Mesodermal cell (in vitro differentiated cells): Measurements from ENCODE around the gene AQP1.

Experiments used
- H3K27ac ChIP-seq: 2 replicates; pipeline ENCODE4 v1.7.0; 2013; ENCODE audit warnings: mild to moderate bottlenecking, low read depth, low read length, moderate library complexity; ENCODE audit not compliant: severe bottlenecking
- H3K36me3 ChIP-seq: 2 replicates; pipeline ENCODE4 v1.7.1; 2013; ENCODE audit warnings: mild to moderate bottlenecking, low read length, moderate library complexity; ENCODE audit not compliant: control insufficient read depth, insufficient read depth
- H3K4me1 ChIP-seq: one replicate; pipeline ENCODE4 v1.7.1; 2013; ENCODE audit warnings: mild to moderate bottlenecking, low read length; ENCODE audit not compliant: insufficient read depth, control insufficient read depth, poor library complexity, severe bottlenecking
- H3K4me3 ChIP-seq: 2 replicates; pipeline ENCODE4 v1.7.0; 2013; ENCODE audit warnings: low read length, control low read depth, mild to moderate bottlenecking; ENCODE audit not compliant: insufficient read depth, poor library complexity, severe bottlenecking; ENCODE audit errors: extremely low read depth
- H3K9me3 ChIP-seq: 2 replicates; pipeline ENCODE4 v1.7.1; 2013; ENCODE audit warnings: mild to moderate bottlenecking, low read length, moderate library complexity; ENCODE audit not compliant: control insufficient read depth
- WGBS, 2 experiments: methylation state at CpG; one replicate each; pipeline ENCODE4 v1.1.5; 2013; ENCODE audit warnings: missing lambda C conversion rate in 2 of 2; ENCODE audit not compliant: insufficient coverage in 2 of 2; 5-methylcytosine and 5-hydroxymethylcytosine counted together

Gene AQP1

DNA sequence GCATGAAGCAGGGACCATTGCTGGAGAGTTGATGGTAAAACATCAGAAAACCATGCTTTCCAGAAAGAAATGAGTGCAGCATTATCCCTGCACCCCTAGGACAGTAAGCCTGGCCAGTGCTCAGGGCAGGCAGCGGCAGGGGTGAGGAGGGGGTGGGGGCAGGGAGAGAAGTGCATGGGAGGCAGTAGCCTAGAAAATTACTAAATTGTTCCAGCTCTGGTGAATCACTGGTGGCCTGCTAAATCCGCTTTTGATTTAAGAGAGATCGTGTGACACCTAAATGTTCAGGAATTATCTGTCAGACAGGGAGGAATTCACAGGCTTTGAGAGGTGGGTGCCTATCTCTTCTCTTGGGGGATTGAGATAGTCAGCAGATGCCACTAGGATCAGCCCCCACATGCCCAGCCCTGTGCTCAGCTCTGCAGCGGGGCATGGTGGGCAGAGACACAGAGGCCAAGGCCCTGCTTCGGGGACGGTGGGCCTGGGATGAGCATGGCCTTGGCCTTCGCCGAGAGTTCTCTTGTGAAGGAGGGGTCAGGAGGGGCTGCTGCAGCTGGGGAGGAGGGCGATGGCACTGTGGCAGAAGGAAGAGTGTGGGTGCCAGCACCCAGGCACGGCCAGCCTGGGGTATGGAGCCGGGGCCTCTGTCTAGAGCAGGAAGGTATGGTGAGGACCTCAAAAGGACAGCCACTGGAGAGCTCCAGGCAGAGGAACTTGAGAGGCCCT lies 5.0 kb upstream of the AQP1 start:
- Histone ChIP-seq H3K27ac (no peak overlapping the region), H3K4me1 (peaks cover 17% of the 10 kb centered on the region), H3K9me3 (no peaks in the 10 kb centered on the region), H3K36me3 (no peaks in the 10 kb centered on the region), H3K4me3 (no peak overlapping the region)
- 93 to 96% methylated on average over 6 to 9 of the region's 11 CpGs for WGBS, 2 experiments

DNA sequence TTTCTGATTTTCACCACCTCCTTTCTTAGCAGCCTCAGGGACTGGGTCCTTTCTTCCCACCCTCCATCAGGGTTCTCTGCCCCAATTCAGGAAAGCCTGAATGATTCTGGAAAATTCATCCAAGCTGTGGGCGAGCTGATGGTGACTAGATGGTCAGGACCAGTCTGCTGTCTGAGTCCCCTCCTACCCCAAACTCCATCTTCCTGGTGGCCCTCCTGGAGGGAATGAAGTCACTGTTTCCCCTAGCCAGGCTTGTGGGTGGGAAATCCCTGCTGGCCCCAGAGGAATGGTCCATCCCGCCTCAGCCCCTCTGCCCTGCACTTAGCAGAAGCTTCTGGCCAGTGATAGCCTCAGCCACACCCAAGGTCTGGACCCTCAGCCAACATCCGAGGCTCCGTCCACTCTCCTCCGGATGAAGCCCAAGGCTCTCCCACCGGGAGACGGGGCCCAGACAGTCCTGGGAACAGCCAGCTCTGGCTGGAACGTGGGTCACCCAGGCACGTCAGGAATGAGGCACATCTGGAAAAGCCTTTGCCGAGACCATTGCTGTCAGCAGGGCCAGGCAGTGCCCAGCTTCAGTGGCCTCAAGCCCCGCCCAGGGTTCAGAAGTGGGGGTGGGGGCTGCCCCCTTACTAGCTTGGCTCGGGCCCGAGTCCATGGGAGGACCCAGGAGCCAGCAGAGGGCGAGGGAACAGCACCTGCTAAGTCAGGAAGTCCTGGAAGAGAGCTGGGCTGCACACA lies 4.0 kb upstream of the AQP1 start:
- no peak overlapping the region for H3K27ac ChIP-seq
- H3K4me3 ChIP-seq: no peak overlapping the region
- 84 to 90% methylated on average over 11 to 14 of the region's 14 CpGs for WGBS, 2 experiments
- H3K4me1 ChIP-seq: peaks cover 21% of the 10 kb centered on the region
- no peaks in the 10 kb centered on the region for H3K36me3 ChIP-seq
- no peaks in the 10 kb centered on the region for H3K9me3 ChIP-seq

DNA sequence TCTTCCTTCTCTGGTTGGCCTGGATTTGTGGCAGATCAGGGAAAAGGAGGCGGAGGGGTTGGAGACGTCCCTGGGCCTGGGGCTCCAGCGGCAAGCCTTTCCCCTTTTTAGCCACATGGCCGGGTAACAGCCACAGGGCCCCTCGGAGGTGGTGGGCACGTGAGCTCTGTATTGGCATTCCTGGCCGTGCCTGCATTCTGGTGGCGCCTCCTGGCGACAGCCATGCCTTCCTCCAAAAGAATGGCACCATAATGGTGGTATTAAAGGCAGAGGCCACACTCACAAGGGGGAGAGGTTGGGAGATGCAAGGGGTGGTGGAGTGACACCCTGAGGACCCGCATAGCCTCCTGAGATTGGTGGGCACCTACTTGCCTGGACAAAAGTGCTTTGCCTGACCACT lies 3.0 kb upstream of the AQP1 start:
- Histone ChIP-seq H3K9me3 (no peaks in the 10 kb centered on the region), H3K4me3 (no peak overlapping the region), H3K4me1 (peaks cover 21% of the 10 kb centered on the region), H3K27ac (no peak overlapping the region), H3K36me3 (no peaks in the 10 kb centered on the region)
- WGBS, 2 experiments: 76 to 90% methylated on average over 8 to 9 of the region's 10 CpGs

DNA sequence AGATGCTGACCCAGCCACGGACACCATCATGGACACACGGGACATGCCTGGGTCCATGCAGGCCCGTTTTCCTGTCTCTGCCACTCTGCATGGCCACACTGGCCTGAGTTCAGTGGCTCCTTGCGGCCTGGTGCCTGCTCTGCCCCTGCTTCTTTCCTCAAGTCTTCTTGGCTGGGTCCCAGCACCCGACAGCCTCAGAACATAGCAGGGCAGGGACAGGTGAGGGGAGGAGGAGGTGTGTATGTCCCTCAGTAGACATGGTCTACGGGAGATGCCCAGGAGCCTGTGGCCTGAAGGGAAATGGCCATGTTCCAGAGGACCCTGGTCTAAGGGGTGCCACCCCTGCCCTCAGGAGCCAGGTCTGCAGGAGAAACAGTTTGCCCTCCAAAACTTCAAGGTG lies 2.2 kb upstream of the AQP1 start:
- H3K27ac ChIP-seq: no peak overlapping the region
- H3K36me3 ChIP-seq: no peaks in the 10 kb centered on the region
- H3K4me1 ChIP-seq: peaks cover 28% of the 10 kb centered on the region
- no peaks in the 10 kb centered on the region for H3K9me3 ChIP-seq
- WGBS, 2 experiments: 92 to 97% methylated on average over 6 of the region's 6 CpGs
- H3K4me3 ChIP-seq: no peak overlapping the region

DNA sequence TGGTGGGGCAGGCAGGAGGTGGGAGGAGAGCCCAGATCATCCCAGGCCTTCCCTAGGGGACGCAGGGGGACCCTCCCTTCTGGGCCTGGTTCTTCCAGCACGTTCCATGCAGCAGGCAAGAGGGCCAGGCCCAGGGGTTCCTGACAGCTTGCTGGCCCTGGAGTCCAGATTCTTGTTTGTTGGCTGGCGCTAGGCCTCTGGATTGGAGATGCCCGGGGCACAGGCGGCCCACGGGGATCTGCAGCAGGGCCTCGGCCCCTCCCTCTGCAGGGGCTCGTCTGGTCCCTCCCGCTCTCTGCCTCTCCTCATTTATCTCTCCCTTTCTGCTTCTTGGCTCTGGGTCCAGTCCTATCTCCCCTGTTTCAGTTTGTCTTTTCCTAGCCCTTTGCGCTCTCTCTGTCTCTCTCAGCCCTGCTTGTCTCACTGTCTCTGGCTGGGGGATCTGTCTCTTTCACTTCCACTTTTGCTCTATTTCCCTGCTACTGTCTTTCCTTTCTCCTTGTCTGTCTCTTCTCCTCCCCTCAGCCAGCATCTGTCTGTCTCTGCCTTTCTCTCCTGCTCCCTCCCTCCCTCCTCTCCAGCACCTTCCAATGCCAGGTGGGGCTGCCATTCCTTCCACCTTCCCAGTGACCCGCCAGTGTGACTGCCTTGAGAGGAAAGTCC lies 1.1 kb upstream of the AQP1 start:
- Histone ChIP-seq H3K4me3 (no peak overlapping the region), H3K4me1 (peaks cover 39% of the 10 kb centered on the region), H3K27ac (no peak overlapping the region), H3K36me3 (no peaks in the 10 kb centered on the region), H3K9me3 (no peaks in the 10 kb centered on the region)
- 88 to 89% methylated on average over 10 to 11 of the region's 11 CpGs for WGBS, 2 experiments

DNA sequence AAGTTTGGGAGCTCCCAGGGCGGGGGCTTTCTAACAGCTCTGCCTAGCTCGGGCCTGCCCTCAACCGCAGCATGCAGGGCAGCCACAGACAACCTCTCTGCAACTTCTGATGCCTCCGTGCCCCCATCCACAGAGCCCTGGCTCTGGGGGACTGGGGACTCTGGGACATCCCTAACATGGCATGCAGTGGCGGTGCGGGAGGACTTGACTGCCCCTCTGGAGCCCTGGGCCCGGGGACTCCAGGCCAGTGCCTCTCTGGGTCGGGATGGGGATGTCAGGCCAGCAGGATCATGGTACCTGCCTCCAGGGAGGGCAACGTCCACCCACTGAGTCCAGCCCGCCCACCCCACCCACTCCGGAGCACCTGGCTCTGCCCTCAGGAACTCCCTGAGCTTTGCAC lies 520 bp upstream of the AQP1 start:
- no peak overlapping the region for H3K27ac ChIP-seq
- 89 to 91% methylated on average over 6 to 10 of the region's 11 CpGs for WGBS, 2 experiments
- no peaks in the 10 kb centered on the region for H3K9me3 ChIP-seq
- peaks cover 40% of the 10 kb centered on the region for H3K4me1 ChIP-seq
- H3K4me3 ChIP-seq: no peak overlapping the region
- no peaks in the 10 kb centered on the region for H3K36me3 ChIP-seq

DNA sequence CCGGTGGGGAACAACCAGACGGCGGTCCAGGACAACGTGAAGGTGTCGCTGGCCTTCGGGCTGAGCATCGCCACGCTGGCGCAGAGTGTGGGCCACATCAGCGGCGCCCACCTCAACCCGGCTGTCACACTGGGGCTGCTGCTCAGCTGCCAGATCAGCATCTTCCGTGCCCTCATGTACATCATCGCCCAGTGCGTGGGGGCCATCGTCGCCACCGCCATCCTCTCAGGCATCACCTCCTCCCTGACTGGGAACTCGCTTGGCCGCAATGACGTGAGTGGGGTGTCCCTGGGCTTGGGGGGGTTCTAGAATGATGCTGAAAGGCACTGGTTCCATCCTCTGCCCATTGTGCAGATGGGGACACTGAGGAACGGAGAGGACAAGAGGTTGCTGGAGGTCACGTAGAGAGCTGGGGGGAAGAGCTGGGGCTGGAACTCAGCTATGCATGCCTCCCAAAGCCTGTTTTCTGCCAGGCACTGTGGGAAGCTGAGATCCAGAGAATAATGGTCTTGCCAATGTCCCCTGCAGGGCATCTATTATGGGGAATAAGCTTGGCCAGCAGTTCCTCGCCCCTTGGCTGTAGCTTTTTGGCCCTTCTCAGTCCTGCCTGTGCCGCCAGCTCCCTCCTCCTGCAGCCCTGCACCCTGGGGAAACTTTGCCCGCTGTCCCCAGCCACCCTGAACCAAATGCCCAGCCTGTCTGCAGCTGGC lies 523 bp downstream of the AQP1 start:
- H3K4me1 ChIP-seq: peaks cover 34% of the 10 kb centered on the region
- H3K4me3 ChIP-seq: no peak overlapping the region
- WGBS, 2 experiments: 95 to 98% methylated on average over 21 to 26 of the region's 26 CpGs
- no peak overlapping the region for H3K27ac ChIP-seq
- no peaks in the 10 kb centered on the region for H3K9me3 ChIP-seq
- no peaks in the 10 kb centered on the region for H3K36me3 ChIP-seq

DNA sequence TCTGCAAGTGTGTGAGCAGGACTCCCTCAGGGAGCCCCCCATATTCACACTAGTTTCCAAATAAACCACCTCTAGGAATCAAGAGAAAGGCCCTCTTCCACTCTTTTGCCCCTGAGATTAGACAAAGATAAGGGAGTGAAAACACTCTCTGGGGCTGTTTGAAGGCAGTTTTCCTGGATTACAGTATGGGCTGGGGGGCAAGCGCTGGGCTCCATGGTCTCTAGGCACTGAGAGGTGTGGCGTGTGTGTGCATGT lies 1.0 kb downstream of the AQP1 start:
- Histone ChIP-seq H3K4me3 (no peak overlapping the region), H3K4me1 (peaks cover 34% of the 10 kb centered on the region), H3K27ac (no peak overlapping the region), H3K9me3 (no peaks in the 10 kb centered on the region), H3K36me3 (no peaks in the 10 kb centered on the region)
- WGBS, 2 experiments: 80 to 100% methylated on average over 2 of the region's 2 CpGs

DNA sequence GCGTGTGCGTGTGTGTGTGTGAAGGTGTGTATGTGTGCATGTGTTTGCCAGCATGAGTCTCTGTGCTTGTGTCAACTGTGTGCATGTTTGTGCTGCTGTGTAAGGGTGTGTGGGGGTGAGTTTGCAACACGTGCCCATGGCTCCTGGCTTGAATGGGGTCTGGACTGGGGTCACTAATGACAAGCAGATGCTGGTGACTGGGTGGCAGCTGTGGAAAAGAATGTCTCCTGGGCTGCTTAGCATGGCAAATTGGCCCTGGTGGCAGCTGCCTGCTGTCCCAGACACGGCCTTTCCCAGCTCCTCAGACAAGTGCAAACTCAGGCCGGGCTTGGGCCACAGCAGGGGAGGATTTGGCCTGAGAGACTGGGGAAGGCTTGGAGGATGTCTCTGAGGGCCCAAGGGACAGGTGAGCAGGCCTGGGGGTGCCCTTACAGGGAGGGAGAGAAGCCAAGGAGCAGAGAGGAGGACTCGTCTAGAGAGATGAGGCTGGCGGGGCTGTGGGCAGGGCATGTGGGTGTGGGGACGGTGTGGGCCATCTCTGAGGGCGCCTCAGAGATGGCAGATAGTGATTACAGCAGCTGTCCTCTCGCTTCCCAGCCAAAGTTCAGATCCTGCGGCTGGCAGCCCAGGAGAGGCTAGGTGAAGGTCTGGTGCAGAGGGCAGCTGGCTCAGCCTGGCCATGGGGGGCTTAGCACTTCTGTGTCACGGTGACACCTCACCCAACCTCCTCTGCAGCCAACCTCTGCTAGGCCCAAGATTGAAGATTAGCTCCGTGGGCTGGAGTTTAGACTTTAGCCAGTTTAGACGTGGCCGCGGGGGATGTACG lies 1.5 kb downstream of the AQP1 start:
- Histone ChIP-seq H3K4me1 (peaks cover 34% of the 10 kb centered on the region), H3K36me3 (no peaks in the 10 kb centered on the region), H3K9me3 (no peaks in the 10 kb centered on the region), H3K27ac (no peak overlapping the region), H3K4me3 (no peak overlapping the region)
- 82 to 89% methylated on average over 14 to 17 of the region's 17 CpGs for WGBS, 2 experiments

DNA sequence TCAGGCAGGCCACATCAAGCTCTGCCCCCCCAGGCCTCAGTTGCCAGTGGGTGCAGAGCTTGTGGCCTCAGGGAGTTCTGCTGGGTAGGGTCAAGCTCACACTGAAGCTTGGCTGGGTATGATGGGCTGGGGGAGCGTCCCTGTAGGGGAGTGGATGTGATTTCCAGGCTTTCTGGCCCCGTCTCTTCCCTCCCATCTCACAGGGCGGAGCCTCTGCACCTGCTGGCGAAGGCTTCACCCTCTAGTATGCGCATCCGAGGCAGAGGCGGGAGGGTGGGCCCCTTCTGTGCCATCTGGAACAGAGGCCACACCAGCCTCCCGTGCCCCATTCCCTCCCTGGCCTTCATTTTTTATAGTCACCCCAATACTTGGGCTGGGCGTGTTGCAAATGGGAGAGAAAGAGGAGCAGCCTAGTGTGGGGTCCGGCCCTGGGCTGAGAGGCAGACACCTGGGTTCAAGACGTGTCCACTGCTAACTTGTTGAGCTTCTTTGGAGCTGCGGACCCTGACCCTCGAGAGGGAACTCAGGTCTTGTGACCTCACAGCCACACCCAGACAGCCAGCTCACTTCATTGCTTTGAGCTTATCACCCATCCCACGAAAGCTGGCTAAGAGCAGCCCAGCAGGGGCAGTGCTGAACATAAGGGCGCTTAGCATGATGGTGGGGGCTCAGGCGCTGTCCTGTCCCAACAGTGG lies 2.3 kb downstream of the AQP1 start:
- 89 to 92% methylated on average over 11 of the region's 16 CpGs for WGBS, 2 experiments
- Histone ChIP-seq H3K4me1 (peaks cover 34% of the 10 kb centered on the region), H3K36me3 (no peaks in the 10 kb centered on the region), H3K27ac (no peak overlapping the region), H3K4me3 (no peak overlapping the region), H3K9me3 (no peaks in the 10 kb centered on the region)
